ENCODE measurements around the gene EPB41. TPM values are rescaled to one million over a fixed set of nuclear protein-coding genes. Genes with fewer than 3 reads are reported as not detected.

EPB41 gene
- total and polyA plus RNA-seq, 2 donors (not counting 3 experiments of a cell fraction or from before 2014, with no cell fraction given): 22.3 to 45.7 TPM

- dilution Hi-C loops (cut with MboI; ENCODE audit: extremely low pct_ligation_motif_present, low sequenced_read_pairs): no loop called here
- peak overlapping the region; percentile 17 for H2AFZ ChIP-seq (ENCODE audit: low read depth, low read length)
- CTCF ChIA-PET: interaction anchor here (1.1 to 2.7 kb wide), 10 partner anchors 11 to 1824 kb away, joined by 3 to 70 read pairs (median 10); partner anchors contain the start of gene SRSF4
Observed at GRCh38 chr1:28883242-28883616, 31.1 kb upstream of the EPB41 start.

More at GRCh38 chr1:28883242-28883616, 31.1 kb upstream of the EPB41 start:
- POLR2A ChIA-PET: no interaction called here
- Histone ChIP-seq H3K4me2 (ENCODE audit: insufficient read depth, low read length) (no peak overlapping the region), H4K20me1 (replicated peaks; ENCODE audit: control insufficient read depth, extremely low read depth, insufficient read depth, low read length) (no peaks in the 10 kb centered on the region), H3K4me1 (ENCODE audit: control insufficient read depth, extremely low read depth, insufficient read depth, low read length) (peaks cover 27% of the 10 kb centered on the region), H3K4me3 (replicated peaks in 1 of 3; ENCODE audit: insufficient read depth in 1 of 3, low read depth in 1 of 3, low read length in 3 of 3) (no peak overlapping the region), H3K9me1 (replicated peaks; ENCODE audit: control insufficient read depth, extremely low read depth, insufficient read depth, low read length) (no peaks in the 10 kb centered on the region), H3K36me3 (ENCODE audit: control insufficient read depth in 2 of 2, extremely low read depth in 1 of 2, insufficient read depth in 2 of 2, low read length in 2 of 2) (no peaks in the 10 kb centered on the region), H3K27me3 (ENCODE audit: control insufficient read depth in 2 of 2, insufficient read depth in 2 of 2, low read length in 2 of 2) (no peaks in the 10 kb centered on the region), H3K9ac (replicated peaks; ENCODE audit: extremely low read depth, insufficient read depth, low read length) (no peak overlapping the region), H3K79me2 (ENCODE audit: control insufficient read depth, insufficient read depth, low read length) (no peaks in the 10 kb centered on the region), H3K9me3 (replicated peaks; ENCODE audit: control insufficient read depth, insufficient read depth, low read length) (no peaks in the 10 kb centered on the region), H3K27ac (ENCODE audit: insufficient read depth, low read depth, low read length) (no peak overlapping the region)
- intact Hi-C loops (cut with micrococcal nuclease): no loop called here
- BruUV-seq (replicated peaks): no TSS peak
- TF ChIP-seq MAX (IDR thresholded peaks at IDR 0.05; ENCODE audit: insufficient read depth, insufficient read length): no peak
- TF ChIP-seq EZH2 (IDR thresholded peaks at IDR 0.05; ENCODE audit: borderline replicate concordance, low read depth, low read length, severe bottlenecking): no peak
- no peak for TF ChIP-seq GATA2 (IDR thresholded peaks at IDR 0.05; ENCODE audit: insufficient read depth, insufficient read length, low read depth, low read length)
- no peak for TF ChIP-seq POLR2A (IDR thresholded peaks at IDR 0.05; ENCODE audit: low read depth, low read length)
- TF ChIP-seq CTCF (IDR thresholded peaks at IDR 0.05; ENCODE audit: extremely low read depth in 1 of 2, insufficient read depth in 1 of 2, low read depth in 1 of 2, low read length in 2 of 2): no peak
- no peak for TF ChIP-seq JUN (IDR thresholded peaks at IDR 0.05; ENCODE audit: borderline replicate concordance, insufficient read depth, insufficient read length, low read depth)
- TF ChIP-seq MYC (IDR thresholded peaks at IDR 0.05; ENCODE audit: low read depth, low read length): no peak
- TF ChIP-seq POLR2AphosphoS5 (IDR thresholded peaks at IDR 0.05; ENCODE audit: insufficient read depth, low read depth, low read length): no peak
- no peak for TF ChIP-seq FOS (IDR thresholded peaks at IDR 0.05; ENCODE audit: borderline replicate concordance, insufficient read depth, low read length)
- DNase-seq (ENCODE audit: low read depth, low spot score) (no peak), FAIRE-seq (no peak)

Data from endothelial cell of umbilical vein (primary cell).